ENCODE results near the gene CCIN. TPM values are rescaled to one million over a fixed set of nuclear protein-coding genes. Genes with fewer than 3 reads are reported as not detected.
A peak's percentile ranks its signal among the peaks of the same experiment; 100 is the strongest.

CCIN gene
- polyA plus RNA-seq, 1 of the 3 experiments (the other 2 are of a cell fraction) = 0.54 TPM

DNA sequence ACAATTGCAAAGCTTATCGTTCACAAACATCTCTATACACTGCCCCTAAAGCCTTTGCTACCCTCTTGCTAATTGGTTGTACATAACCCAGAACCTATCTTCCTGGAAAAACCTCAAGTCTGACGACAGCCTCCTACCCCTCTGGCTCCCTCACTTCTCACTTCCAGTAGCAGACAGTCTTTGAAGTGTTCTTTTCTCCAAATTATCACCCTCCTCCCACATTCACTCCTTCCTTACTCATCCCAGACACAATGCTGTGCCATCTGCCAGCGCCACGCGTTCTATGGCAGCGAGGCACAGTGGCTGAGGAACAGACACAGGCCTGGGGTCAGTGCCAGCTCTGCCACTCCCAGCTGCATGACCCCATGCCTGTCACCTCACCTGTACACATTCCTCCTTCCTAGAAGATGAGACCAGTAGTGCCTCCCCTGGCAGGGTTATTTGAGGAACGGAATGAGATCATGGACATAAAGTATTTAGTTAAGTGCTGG is 49.3 kb downstream of the CCIN start:
- Histone ChIP-seq H3K36me3 (replicated peaks in 1 of 2; ENCODE audit: control insufficient read depth in 1 of 2, insufficient read depth in 2 of 2, low read length in 1 of 2) (peaks cover 50 to 76% of the 10 kb centered on the region in 2 experiments), H3K9me2 (no peaks in the 10 kb centered on the region), H3K27me3 (ENCODE audit: insufficient read depth) (no peaks in the 10 kb centered on the region), H4K20me1 (ENCODE audit: insufficient read depth) (peaks cover 16% of the 10 kb centered on the region; the same call in 1 of the 2 replicates), H3K79me2 (ENCODE audit: insufficient read depth) (peaks cover 37% of the 10 kb centered on the region), H3K27ac (ENCODE audit: low read depth in 2 of 2, low read length in 1 of 2) (peak overlapping the region in 1 of 2 experiments; percentile 4; a peak in 1 of 4 replicates), H3K9ac (no peak overlapping the region), H3K9me3 (no peaks in the 10 kb centered on the region), H3K4me2 (no peak overlapping the region), H3K4me1 (ENCODE audit: control insufficient read depth in 1 of 2, insufficient read depth in 2 of 2, low read depth in 1 of 2, low read length in 1 of 2) (peaks cover 0 to 5% of the 10 kb centered on the region in 2 experiments; a peak in 2 of 4 replicates), H3F3A (replicated peaks; ENCODE audit: insufficient read depth) (peaks cover 34% of the 10 kb centered on the region), H3K4me3 (ENCODE audit: low read depth in 2 of 2, low read length in 1 of 2) (no peak overlapping the region), H2AFZ (ENCODE audit: low read depth) (no peak overlapping the region)
- DNase-seq = no peak
- TF ChIP-seq EZH2phosphoT487 (IDR thresholded peaks at IDR 0.05; ENCODE audit: borderline replicate concordance, low read depth) = no peak
- no peak for TF ChIP-seq SIN3A (IDR thresholded peaks at IDR 0.05; ENCODE audit: borderline replicate concordance, low read depth, low read length)
- no peak for TF ChIP-seq POLR2AphosphoS5 (IDR thresholded peaks at IDR 0.05; ENCODE audit: low read depth, low read length)
- no peak for TF ChIP-seq ELF1 (IDR thresholded peaks at IDR 0.05)
- no peak for TF ChIP-seq FOXM1 (IDR thresholded peaks at IDR 0.05; ENCODE audit: low read depth)
- TF ChIP-seq, protein P1, sequence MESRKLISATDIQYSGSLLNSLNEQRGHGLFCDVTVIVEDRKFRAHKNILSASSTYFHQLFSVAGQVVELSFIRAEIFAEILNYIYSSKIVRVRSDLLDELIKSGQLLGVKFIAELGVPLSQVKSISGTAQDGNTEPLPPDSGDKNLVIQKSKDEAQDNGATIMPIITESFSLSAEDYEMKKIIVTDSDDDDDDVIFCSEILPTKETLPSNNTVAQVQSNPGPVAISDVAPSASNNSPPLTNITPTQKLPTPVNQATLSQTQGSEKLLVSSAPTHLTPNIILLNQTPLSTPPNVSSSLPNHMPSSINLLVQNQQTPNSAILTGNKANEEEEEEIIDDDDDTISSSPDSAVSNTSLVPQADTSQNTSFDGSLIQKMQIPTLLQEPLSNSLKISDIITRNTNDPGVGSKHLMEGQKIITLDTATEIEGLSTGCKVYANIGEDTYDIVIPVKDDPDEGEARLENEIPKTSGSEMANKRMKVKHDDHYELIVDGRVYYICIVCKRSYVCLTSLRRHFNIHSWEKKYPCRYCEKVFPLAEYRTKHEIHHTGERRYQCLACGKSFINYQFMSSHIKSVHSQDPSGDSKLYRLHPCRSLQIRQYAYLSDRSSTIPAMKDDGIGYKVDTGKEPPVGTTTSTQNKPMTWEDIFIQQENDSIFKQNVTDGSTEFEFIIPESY (IDR thresholded peaks at IDR 0.05; ENCODE audit: borderline replicate concordance, low read depth) = no peak
- no peak for TF ChIP-seq SMC3 (IDR thresholded peaks at IDR 0.05; ENCODE audit: low read depth, low read length)
- no peak for TF ChIP-seq USF2 (IDR thresholded peaks at IDR 0.05; ENCODE audit: borderline replicate concordance, low read depth, low read length)
- TF ChIP-seq NFIC (IDR thresholded peaks at IDR 0.05; ENCODE audit: borderline replicate concordance) = no peak
- TF ChIP-seq JUND (IDR thresholded peaks at IDR 0.05) = no peak
- TF ChIP-seq USF1 (IDR thresholded peaks at IDR 0.05; ENCODE audit: borderline replicate concordance, low read depth) = no peak
- ChIA-PET POLR2A (no interaction called here), CTCF (interaction anchor here (1.6 kb wide), 1 partner anchor 52 kb away, joined by 3 read pairs; no protein-coding TSS in a partner anchor)
- WGBS (ENCODE audit: low lambda C conversion rate) = 89% methylated on average over 7 of the region's 7 CpGs

Other genes starting within 250 kb of the CCIN start
- 0.16 TPM in 1 of 2 replicates, not detected in the other for gene OR2S2, start 211.2 kb upstream of the CCIN start, polyA plus RNA-seq (2012; rRNA removed)
- 22.8 and 27.3 TPM in 2 replicates for gene RECK, start 132.5 kb upstream of the CCIN start, polyA plus RNA-seq (2012; rRNA removed)
- gene GLIPR2, start 32.7 kb upstream of the CCIN start, polyA plus RNA-seq (2012; rRNA removed) = 38.3 and 40.1 TPM in 2 replicates
- gene CLTA, start 21.5 kb downstream of the CCIN start, polyA plus RNA-seq (2012; rRNA removed) = 222 and 260 TPM in 2 replicates
- 13.0 and 17.5 TPM in 2 replicates for gene GNE, start 89.1 kb downstream of the CCIN start, polyA plus RNA-seq (2012; rRNA removed)
- gene RNF38, start 230.9 kb downstream of the CCIN start, polyA plus RNA-seq (2012; rRNA removed) = 9.5 and 11.8 TPM in 2 replicates

Data from SK-N-SH (cell line).